GM12875 (cell line): ENCODE measurements around the gene MOBP.

Source experiments
- H3K4me3 ChIP-seq: one replicate; pipeline ENCODE4 v1.5.1; 2011; ENCODE audit warnings: low read depth, low read length, control low read depth
- TF ChIP-seq, protein P1 (sequence below): IDR thresholded peaks from 2 replicates; pipeline ENCODE4 v1.5.1; 2011; ENCODE audit warnings: low read depth, mild to moderate bottlenecking, control low read depth, inconsistent platforms, low read length, moderate library complexity, borderline replicate concordance; ENCODE audit not compliant: insufficient read depth

The MOBP gene

DNA sequence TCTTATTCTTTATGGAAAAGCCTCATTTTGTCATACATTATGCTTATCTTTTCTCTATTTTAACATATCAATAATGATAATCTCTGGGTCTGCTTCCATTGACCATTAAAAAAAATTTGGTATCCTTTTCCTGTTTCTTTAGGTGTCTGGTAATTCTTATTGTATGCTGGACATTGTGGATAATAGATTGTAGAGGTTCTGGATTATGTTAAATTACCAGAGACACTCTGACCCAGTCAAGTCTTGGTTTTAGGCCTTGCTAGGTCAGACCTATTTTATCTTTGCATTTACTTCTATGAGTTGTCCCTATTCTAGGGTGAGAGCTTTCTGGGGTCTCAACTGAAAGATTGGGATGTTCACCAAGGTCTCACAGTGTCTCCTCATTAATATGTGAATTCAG is 9.3 kb downstream of the MOBP start:
- TF ChIP-seq, protein P1, sequence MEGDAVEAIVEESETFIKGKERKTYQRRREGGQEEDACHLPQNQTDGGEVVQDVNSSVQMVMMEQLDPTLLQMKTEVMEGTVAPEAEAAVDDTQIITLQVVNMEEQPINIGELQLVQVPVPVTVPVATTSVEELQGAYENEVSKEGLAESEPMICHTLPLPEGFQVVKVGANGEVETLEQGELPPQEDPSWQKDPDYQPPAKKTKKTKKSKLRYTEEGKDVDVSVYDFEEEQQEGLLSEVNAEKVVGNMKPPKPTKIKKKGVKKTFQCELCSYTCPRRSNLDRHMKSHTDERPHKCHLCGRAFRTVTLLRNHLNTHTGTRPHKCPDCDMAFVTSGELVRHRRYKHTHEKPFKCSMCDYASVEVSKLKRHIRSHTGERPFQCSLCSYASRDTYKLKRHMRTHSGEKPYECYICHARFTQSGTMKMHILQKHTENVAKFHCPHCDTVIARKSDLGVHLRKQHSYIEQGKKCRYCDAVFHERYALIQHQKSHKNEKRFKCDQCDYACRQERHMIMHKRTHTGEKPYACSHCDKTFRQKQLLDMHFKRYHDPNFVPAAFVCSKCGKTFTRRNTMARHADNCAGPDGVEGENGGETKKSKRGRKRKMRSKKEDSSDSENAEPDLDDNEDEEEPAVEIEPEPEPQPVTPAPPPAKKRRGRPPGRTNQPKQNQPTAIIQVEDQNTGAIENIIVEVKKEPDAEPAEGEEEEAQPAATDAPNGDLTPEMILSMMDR, result no peak
- no peak overlapping the region for H3K4me3 ChIP-seq

DNA sequence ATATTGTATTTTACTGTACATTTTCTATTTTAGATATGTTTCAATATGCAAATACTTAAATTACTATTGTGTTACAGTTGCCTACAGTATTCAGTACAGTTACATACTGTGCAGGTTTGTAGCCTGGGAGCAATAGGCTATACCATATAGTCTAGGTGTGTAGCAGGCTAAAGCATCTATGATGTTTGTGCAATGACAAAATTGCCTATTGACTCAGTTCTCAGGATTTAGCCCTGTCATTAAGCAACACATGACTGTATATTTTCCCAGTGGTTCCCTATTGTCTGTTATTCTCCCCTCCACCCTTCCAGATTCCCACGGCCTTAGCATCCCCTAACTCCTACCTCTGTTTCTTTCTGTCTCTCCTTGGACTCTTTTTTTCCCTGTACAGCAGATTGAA is 10.7 kb downstream of the MOBP start:
- TF ChIP-seq, protein P1, result no peak
- no peak overlapping the region for H3K4me3 ChIP-seq

DNA sequence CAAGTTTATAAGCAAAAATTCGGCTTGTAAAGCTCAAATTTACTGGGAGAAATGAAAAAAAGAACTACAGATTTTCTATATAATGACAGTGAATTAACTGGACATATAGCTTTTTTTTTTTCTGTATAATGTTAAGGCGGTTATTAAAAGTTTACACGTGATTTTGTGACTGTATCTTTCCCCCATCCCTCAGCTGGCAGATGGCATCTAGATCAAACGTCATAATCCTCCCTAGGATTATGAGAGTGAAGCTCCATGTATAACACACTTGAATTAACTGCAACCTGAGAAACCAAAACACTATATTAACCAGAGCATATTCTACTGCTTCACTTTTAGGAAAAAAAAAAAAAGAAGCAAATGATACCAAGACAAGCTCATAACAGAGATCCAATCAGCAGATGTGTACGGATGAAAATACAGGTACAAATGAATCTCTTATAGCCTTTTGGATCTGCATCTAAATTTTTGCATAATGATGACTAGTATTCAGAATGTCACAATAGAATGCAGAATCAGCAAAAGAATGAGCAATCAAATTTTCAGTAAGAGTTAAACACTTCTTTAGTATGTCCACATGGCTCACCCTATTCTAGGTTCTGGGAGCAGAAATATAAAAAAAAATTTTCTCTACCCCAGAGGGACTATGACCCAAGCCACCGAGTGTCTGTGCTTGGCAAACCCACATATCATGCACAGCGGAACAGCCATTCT is 12.4 kb downstream of the MOBP start:
- TF ChIP-seq, protein P1, result no peak
- no peak overlapping the region for H3K4me3 ChIP-seq

DNA sequence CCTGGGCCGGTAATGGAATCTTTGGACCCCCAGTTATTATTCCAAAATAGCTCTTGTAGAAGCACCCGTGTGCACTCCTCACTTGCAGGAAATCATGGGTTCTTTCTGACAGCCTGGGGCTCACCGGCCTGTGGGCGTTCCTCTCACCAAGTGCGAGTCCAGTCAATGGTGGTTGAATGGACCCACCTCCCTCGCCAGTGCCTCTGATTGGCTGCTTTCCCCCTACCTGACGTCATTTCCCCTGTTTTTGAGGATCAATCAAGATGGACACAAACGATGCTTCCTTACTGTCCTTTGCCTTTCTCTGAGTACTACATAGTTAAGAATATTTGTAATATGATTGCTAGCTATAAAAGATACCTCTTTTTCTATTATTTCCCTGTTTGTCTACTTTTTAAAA is 18.1 kb downstream of the MOBP start:
- TF ChIP-seq, protein P1, result no peak
- H3K4me3 ChIP-seq, result no peak overlapping the region

DNA sequence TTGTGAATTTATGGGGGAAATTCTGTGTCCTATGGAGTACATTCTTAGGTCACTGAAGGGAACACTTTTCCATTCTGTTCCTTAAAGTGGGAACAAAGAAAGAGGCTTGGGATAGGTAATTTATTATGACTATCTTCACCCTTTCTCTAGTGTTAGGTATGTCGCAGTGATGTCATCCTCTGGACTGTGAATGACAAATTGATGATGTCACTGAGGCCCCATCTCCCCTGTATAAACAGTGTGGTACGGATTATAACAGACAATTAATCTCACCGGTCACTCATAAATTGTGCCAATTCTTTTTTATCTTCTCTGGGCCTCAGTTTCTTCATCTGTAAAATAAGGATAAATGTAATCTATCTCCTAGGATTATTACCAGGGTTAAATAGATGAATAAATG is 23.5 kb downstream of the MOBP start:
- TF ChIP-seq, protein P1, result no peak
- no peak overlapping the region for H3K4me3 ChIP-seq

DNA sequence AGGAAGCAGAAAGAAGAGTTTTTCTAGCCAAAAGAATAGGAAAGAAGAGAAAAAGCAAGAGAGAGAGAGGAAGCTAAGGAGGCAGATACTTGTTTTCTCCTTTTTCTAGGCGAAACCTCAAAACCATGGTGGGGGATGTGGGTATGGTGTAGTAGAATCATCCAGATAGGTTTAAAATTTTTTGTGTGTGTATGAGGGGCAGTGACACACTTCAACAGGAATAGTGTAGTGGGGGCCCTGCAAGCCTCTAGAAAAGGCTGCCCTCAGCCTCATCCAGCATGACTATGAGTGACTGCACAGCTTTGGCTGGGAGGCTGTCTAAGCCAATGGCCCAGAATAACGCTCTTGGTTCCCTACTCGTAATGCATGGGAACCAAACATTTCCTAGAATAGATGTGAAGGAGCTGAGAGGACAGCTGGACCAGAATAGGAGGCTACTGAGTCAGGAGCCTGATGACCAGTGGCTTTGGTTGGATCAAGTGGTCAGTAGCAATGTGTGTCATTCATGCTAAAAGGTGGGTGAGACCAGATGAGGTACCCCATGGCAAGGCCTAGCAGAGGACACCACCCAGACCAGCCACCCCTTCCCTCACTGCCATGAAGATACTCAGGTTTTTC is 24.4 kb downstream of the MOBP start:
- TF ChIP-seq, protein P1, result no peak
- H3K4me3 ChIP-seq, result no peak overlapping the region

DNA sequence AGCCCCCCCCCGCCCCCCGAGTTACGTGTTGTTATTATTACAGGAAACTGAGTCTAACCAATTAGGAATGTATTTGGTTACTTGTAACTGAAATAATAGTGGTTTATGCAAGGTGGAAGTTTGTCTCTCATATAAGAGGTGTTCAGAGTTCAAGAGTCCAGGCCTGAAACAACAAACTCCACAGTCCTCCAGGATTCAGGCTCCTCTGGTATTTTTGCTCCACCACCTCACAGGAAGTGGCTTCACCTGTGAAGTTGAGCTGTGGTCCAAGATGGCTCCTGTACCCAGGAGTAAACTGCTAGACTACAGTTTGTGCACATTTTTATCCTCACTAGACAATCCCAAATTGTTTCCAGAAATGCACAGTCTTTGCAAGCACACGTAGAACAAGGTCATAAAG is 27.3 kb downstream of the MOBP start:
- no peak overlapping the region for H3K4me3 ChIP-seq
- TF ChIP-seq, protein P1, result no peak
